ENCODE measurements around the gene NEURL3.

NEURL3 gene

GRCh38 chr2:96539215-96539920 is 34.2 kb upstream of the NEURL3 start:
- DNase-seq (ENCODE audit: low read depth) = no peak

- peak; percentile 73 for DNase-seq (ENCODE audit: low read depth)
Measured at GRCh38 chr2:96538487-96539214, 33.5 kb upstream of the NEURL3 start.

GRCh38 chr2:96537734-96538486 is 32.8 kb upstream of the NEURL3 start:
- DNase-seq (ENCODE audit: low read depth) = no peak

GRCh38 chr2:96537066-96537733 is 32.0 kb upstream of the NEURL3 start:
- DNase-seq (ENCODE audit: low read depth) = peak; percentile 69

GRCh38 chr2:96536445-96537065 is 31.4 kb upstream of the NEURL3 start, which contains the start of gene ARID5A:
TSS of gene ARID5A (plus strand) at chr2:96536752. CDS start at chr2:96536827, 75 bp downstream.
- peak; percentile 82 for DNase-seq (ENCODE audit: low read depth)

- no peak for DNase-seq (ENCODE audit: low read depth)
Measured at GRCh38 chr2:96535331-96535730, 30.2 kb upstream of the NEURL3 start.

DNA sequence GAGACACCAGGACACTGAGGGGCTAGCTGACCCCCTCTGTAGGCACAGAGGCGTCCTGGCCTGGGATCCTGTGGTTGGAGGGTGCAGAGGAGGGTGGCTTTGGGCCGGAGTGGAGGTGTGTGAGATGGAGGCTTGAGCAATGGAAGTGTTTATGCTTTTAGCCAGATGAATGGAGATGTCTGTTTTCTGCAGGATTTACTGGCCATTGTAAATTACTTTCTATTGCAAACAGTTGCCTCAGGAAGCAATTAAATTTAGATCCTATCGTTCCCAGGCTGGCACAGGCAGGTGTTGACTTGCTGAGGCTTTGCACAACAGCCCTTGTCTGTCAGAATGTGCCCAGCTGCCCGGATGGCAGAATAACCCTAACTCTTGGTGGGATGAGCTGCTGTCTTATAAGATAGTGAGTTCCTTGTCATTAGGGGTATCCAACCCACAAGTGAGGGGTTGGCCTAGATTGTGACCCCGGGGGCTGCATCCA is 29.6 kb upstream of the NEURL3 start:
- DNase-seq (ENCODE audit: low read depth) = no peak

- DNase-seq (ENCODE audit: low read depth) = no peak
Measured at GRCh38 chr2:96534141-96534540, 29.0 kb upstream of the NEURL3 start.

- DNase-seq (ENCODE audit: low read depth) = no peak
Measured at GRCh38 chr2:96533292-96534073, 28.3 kb upstream of the NEURL3 start.

- DNase-seq (ENCODE audit: low read depth) = no peak
Measured at GRCh38 chr2:96532641-96533291, 27.6 kb upstream of the NEURL3 start.

DNA sequence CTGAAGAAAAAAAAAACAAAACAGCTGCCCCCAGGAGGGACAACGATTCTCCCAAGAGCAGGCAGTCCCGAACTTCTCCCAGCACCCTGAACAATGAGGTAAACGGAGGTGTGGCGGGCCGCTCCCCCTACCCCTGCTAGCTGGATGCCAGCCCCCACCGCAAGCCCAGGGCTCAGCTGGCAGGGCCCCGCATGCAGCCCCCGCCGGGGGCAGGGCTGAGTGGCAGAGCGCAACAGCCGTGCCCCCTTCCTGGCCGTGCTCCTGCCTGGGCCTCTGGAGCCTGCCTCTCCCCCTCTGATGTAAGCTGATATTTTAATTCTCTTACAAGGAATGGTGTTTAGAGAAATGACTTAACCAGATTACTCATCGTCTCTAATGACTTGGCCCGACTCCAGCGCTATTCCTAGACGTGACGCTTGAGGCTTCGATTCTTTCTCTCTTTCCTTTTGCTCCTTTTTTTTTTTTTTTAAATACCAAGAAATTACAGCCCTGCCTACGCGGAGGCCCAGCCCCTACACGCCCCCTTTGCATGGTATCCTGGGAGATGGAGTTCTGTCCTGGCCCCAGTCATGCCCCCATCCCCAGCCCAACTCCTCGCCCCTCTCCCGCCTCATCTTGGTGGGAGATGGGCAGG is 26.8 kb upstream of the NEURL3 start:
- DNase-seq (ENCODE audit: low read depth) = peak; percentile 50

GRCh38 chr2:96531366-96531765 is 26.2 kb upstream of the NEURL3 start:
- no peak for DNase-seq (ENCODE audit: low read depth)

GRCh38 chr2:96530474-96531357 is 25.6 kb upstream of the NEURL3 start:
- no peak for DNase-seq (ENCODE audit: low read depth)

DNA sequence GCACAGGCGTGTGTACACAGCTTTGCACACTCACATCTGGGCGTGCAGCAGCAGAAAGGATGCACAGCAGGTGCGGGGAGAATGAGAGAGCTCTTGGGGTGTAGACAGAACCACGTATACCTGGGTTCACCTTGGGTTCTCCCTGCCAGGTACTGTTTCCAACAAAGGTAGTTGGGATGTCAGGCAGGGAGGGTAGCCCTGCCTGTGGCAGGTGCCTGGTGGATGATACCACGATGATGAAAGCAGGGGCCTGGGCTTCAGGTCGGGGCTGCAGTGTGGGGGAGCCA is 24.9 kb upstream of the NEURL3 start:
- DNase-seq (ENCODE audit: low read depth) = no peak

DNA sequence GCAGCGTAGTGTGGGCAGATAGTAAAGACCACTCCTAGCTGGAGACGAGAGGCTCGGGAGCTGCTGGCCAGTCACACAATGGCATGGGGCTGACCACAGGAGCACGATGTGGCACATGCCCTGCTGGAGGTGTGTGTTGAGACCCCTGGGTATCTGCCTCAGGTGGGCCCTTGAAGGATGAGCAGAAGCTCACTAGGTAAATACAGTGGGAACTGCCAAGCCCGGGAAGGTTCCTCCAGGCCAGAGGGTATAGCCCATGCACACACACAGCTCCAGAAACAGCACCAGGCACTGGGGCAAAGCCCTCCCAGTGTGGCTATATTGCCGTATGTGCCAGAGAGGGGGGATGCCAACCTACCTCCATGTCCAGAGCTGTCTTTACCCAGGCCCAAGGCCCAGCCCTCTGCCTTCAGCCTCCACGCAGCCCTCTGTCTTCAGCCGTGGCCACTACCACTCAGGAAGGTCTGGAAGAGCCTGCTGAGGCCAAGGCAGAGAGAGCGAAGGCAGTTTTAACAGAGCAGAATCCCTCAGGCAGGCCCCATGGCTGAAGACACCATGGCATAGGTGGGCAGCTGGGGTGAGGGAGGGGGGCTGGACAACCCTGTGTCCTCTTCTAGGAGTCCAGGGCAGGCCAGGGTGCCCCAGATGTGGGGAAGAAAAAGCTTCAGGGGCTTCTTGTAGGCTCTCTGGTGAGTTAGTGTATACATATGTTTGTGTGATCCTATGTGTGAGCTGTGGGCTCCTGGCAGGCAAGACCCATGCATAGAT is 24.4 kb upstream of the NEURL3 start:
- DNase-seq (ENCODE audit: low read depth) = no peak

DNA sequence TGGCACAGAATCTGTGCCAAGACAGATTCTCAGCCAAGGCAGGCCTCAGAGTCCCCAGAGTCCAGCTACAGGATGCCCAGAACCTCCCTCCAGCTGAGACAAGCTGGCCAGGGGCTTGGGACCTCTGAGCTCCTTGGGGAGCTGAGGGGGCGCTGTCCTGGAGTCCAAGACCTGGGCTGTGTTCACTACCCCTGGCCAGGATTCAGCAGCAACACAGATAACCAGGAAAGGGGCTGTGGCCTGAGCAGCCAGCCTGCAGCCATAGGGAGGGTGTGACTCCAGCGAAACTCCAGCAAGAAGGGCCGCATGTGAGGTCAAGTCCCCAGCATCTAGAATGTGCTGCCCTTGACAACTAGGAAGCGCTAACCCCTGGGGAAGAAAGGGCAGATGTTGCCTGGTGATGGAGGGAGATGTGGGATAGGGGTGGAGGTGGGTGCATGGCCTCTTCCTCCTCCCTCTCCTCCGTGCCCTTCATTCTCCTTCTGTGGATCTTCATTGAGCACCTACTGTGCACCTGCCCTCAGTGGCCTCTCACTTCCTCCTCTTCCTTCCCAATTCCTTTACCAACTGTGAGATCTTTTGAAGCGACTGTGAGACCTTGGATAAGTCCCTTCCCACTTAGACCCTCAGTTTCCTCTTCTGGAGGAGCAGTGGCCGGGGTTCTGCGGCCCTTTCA is 23.7 kb upstream of the NEURL3 start:
- DNase-seq (ENCODE audit: low read depth) = no peak

GRCh38 chr2:96528006-96528699 is 23.0 kb upstream of the NEURL3 start:
- peak; percentile 43 for DNase-seq (ENCODE audit: low read depth)
